Skeletal muscle tissue (tissue), 4 donors: ENCODE data around the gene LRRC56. TPM values are rescaled to one million over a fixed set of nuclear protein-coding genes. Genes with fewer than 3 reads are reported as not detected.

Experiments used
- H3K27ac ChIP-seq: one replicate; pipeline ENCODE4 v1.7.0; 2013; ENCODE audit warnings: mild to moderate bottlenecking, low read depth, low read length, inconsistent platforms
- H3K27me3 ChIP-seq, 3 donors: one replicate each; pipeline ENCODE4 v1.7.0; 2013; ENCODE audit warnings: low read length in 3 of 3; ENCODE audit not compliant: control insufficient read depth in 3 of 3, insufficient read depth in 3 of 3
- H3K36me3 ChIP-seq, 3 donors: one replicate each; pipeline ENCODE4 v1.7.0; 2013; ENCODE audit warnings: low read length in 3 of 3; ENCODE audit not compliant: control insufficient read depth in 3 of 3, insufficient read depth in 3 of 3
- H3K4me1 ChIP-seq, 3 donors: one replicate each; pipeline ENCODE4 v1.7.0; 2013; ENCODE audit warnings: low read length in 3 of 3, mild to moderate bottlenecking in 3 of 3; ENCODE audit not compliant: control insufficient read depth in 3 of 3, insufficient read depth in 3 of 3
- H3K4me3 ChIP-seq, 3 donors: one replicate each; pipeline ENCODE4 v1.7.0; 2013; ENCODE audit warnings: low read length in 3 of 3
- H3K9ac ChIP-seq, 3 donors: one replicate each; pipeline ENCODE4 v1.7.0; 2013; ENCODE audit warnings: low read length in 3 of 3, mild to moderate bottlenecking in 3 of 3, moderate library complexity in 2 of 3, low read depth in 1 of 3
- H3K9me3 ChIP-seq, 3 donors: one replicate each; pipeline ENCODE4 v1.7.0; 2013; ENCODE audit warnings: low read length in 3 of 3; ENCODE audit not compliant: control insufficient read depth in 3 of 3
- total RNA-seq: library from RNA; depleted of rRNA; stranded (reverse); fragments of >200 nt; gene quantifications from one replicate; pipeline ENCODE4 v1.2.3, GENCODE V29; 2014
- donor health status: Osteomylitis.

Gene LRRC56
- total RNA-seq, 1 donor from 2014 or later, result under 0.01 TPM

GRCh38 chr11:492427-493226 is 44.7 kb upstream of the LRRC56 start:
- no peak overlapping the region for H3K27ac ChIP-seq
- H3K27me3 ChIP-seq, result no peaks in the 10 kb centered on the region
- no peak overlapping the region for H3K4me3 ChIP-seq
- H3K9ac ChIP-seq, result no peak overlapping the region
- H3K4me1 ChIP-seq, result peaks cover 0 to 7% (median 4%) of the 10 kb centered on the region in 3 donors
- H3K36me3 ChIP-seq, result peaks cover 37 to 45% (median 44%) of the 10 kb centered on the region in 3 donors
- no peaks in the 10 kb centered on the region for H3K9me3 ChIP-seq

DNA sequence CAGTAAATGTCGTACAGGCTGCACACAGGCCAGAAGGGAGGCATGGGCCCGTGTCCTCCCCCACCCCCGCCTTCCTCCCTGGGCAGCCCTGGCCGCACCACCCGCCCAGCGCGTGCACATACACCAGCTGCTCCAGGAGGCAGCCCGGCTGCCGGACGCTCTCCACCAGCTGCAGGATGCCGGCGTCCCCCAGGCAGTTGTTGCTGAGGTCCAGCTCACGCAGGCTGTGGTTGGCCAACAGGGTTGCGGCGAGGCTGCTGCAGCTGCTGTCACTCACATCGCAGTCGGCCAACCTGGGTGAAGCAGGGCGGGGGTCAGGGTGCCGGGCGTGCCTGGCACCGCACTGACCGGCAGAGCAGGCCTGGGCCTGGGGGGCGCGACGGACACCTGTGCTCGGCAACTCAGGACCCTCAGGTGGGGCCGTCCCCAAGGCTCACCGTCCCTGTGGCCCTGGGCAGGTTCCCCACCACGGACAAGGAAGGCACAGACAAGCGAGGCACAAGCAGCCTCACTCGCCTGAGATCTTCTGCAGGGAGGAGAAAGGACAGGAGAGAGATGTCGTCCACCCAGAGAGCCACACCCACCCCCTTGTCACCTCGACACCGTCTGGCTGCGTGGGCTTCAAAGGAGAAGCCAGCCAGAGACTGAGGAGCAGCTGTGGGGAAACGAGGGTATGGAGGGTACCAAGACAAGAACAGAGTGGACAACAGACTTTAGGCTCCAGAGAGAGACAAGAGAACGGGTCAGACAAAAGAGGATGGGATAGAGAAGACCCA is 42.4 kb upstream of the LRRC56 start:
- no peaks in the 10 kb centered on the region for H3K9me3 ChIP-seq
- H3K36me3 ChIP-seq, result peaks cover 58 to 66% (median 60%) of the 10 kb centered on the region in 3 donors
- peak overlapping the region; percentile 25 for H3K27ac ChIP-seq
- no peaks in the 10 kb centered on the region for H3K27me3 ChIP-seq
- peaks cover 0 to 7% (median 4%) of the 10 kb centered on the region in 3 donors for H3K4me1 ChIP-seq
- H3K9ac ChIP-seq, result peak overlapping the region in 1 of 3 donors; percentile 40
- no peak overlapping the region for H3K4me3 ChIP-seq

GRCh38 chr11:495537-495931 is 41.8 kb upstream of the LRRC56 start:
- H3K9ac ChIP-seq, result peak overlapping the region in 1 of 3 donors; percentile 40
- H3K27ac ChIP-seq, result no peak overlapping the region

GRCh38 chr11:496834-497564 is 40.3 kb upstream of the LRRC56 start:
- H3K27me3 ChIP-seq, result no peaks in the 10 kb centered on the region
- peaks cover 0 to 8% (median 4%) of the 10 kb centered on the region in 3 donors for H3K4me1 ChIP-seq
- no peak overlapping the region for H3K27ac ChIP-seq
- no peak overlapping the region for H3K4me3 ChIP-seq
- no peak overlapping the region for H3K9ac ChIP-seq
- peaks cover 60 to 71% (median 68%) of the 10 kb centered on the region in 3 donors for H3K36me3 ChIP-seq
- no peaks in the 10 kb centered on the region for H3K9me3 ChIP-seq

More at GRCh38 chr11:495537-495931, 41.8 kb upstream of the LRRC56 start:
- H3K4me3 ChIP-seq, result no peak overlapping the region
- H3K9me3 ChIP-seq, result no peaks in the 10 kb centered on the region
- peaks cover 58 to 68% (median 66%) of the 10 kb centered on the region in 3 donors for H3K36me3 ChIP-seq
- peaks cover 0 to 7% (median 4%) of the 10 kb centered on the region in 3 donors for H3K4me1 ChIP-seq
- no peaks in the 10 kb centered on the region for H3K27me3 ChIP-seq

DNA sequence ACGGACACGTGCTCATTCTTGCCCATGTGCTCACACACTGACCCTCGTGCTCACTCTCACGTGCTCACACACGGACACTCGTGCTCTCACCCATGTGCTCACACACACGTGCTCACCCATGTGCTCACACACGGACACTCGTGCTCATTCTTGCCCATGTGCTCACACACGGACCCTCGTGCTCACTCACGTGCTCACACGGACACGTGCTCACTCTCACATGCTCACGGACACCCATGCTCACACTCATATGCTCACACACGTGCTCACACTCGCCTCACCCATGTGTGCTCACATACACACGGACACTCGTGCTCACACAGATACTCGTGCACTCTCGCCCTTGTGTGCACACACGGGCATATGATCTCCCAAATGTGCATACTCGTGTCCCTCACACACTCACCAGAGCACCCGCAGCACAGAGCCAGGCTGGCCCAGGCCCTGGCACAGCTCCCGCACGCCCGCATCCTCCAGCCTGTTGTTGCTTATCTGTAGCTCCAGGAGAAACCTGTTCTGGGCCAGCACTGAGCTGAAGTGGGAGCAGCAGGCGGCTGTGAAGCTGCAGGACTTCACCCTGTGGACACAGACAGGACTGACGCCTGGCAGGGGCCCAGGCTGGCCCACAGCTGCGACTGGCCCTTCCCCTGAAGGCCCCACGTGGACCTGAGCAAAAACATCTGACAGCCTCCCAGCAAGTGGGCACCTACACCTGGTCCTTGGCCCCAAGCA is 39.6 kb upstream of the LRRC56 start:
- Histone ChIP-seq H3K9me3 (no peaks in the 10 kb centered on the region), H3K4me1 (peaks cover 0 to 12% (median 11%) of the 10 kb centered on the region in 3 donors), H3K27me3 (no peaks in the 10 kb centered on the region), H3K9ac (no peak overlapping the region), H3K27ac (no peak overlapping the region), H3K4me3 (no peak overlapping the region), H3K36me3 (peaks cover 60 to 72% (median 67%) of the 10 kb centered on the region in 3 donors)

DNA sequence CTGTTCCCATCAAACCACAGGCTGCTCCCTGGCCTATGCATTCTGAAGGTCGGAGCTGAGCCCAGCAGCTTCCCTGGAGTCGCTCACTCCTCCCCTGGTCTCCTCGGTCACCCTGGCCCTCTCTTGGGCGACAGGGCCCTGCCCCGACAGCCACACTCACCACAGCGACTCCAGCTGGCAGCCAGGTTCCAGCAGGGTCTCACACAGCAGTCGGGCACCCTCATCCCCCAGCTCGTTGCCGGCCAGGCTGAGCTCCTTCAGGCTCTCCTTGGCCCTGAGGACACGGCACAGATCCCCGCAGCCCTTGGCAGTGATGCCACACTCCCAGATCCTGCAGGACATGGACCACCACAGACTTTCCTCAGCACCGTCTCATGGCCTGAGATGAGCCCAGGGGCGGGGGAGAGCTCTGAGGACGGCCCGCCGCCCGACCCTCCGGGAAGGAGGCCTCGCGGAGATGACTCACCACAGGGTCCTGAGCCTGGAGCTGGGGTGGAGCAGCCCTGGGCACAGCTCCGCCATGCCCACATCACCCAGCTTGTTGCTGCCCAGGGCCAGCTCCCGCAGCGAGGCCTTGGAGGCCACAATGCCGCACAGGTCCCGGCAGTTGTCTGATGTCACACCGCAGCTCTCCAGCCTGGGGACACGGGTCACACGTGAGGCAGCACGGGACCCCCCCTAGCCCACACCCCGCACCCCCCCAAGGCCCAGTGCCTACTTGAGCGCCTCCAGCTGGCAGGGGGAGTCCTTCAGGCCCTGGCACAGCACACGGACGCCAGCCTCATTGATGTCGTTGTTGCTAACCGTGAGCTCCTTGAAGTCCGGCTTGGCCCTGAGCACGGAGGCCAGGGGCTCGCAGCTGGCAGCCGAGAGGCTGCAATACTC is 38.8 kb upstream of the LRRC56 start:
- peaks cover 3 to 18% (median 16%) of the 10 kb centered on the region in 3 donors for H3K4me1 ChIP-seq
- H3K9ac ChIP-seq, result no peak overlapping the region
- H3K27me3 ChIP-seq, result no peaks in the 10 kb centered on the region
- H3K9me3 ChIP-seq, result no peaks in the 10 kb centered on the region
- no peak overlapping the region for H3K27ac ChIP-seq
- peaks cover 59 to 72% (median 63%) of the 10 kb centered on the region in 3 donors for H3K36me3 ChIP-seq
- no peak overlapping the region for H3K4me3 ChIP-seq

DNA sequence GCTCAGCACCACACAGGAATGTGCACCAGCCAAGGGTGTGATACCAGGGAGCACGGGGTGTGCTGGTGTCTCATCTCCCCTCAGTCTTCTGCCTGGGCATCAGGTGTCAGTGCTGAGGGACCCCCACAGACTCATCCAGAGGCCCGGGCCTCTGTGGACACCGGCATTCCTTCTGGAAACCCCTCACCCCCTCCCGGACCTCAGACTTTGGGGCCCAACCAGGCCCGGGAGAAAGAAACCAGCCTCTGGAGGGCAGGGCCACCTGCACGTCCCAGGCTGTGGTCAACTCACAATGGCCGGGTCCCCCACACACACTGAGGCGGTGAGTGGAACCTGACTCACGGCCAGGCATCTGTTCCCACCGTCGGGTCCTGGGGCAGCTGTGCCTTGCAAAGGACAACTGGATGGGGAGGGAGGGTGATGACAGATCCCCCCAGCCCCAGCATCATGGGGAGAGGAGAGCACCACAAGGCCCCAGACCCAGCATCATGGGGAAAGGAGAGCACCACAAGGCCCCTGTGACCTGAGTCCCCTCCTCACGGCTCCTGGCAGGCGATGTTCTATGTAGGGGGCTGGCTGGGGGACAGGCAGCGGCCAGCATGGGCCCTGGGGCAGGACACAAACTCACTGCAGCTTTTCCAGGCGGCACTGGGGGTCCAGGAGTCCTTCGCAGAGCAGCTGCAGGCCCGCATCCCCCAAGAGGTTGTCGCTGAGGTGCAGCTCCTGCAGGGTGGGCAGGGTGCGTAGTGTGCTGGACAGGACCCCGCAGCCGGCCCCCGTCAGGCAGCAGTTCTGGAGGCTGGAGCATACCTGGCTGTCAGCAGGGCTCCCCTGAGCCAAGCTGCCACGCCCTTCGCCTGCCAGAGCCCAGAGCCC is 37.9 kb upstream of the LRRC56 start:
- Histone ChIP-seq H3K36me3 (peaks cover 53 to 68% (median 56%) of the 10 kb centered on the region in 3 donors), H3K4me1 (peaks cover 11 to 26% (median 25%) of the 10 kb centered on the region in 3 donors), H3K9me3 (no peaks in the 10 kb centered on the region), H3K27ac (no peak overlapping the region), H3K27me3 (no peaks in the 10 kb centered on the region), H3K9ac (no peak overlapping the region), H3K4me3 (no peak overlapping the region)

DNA sequence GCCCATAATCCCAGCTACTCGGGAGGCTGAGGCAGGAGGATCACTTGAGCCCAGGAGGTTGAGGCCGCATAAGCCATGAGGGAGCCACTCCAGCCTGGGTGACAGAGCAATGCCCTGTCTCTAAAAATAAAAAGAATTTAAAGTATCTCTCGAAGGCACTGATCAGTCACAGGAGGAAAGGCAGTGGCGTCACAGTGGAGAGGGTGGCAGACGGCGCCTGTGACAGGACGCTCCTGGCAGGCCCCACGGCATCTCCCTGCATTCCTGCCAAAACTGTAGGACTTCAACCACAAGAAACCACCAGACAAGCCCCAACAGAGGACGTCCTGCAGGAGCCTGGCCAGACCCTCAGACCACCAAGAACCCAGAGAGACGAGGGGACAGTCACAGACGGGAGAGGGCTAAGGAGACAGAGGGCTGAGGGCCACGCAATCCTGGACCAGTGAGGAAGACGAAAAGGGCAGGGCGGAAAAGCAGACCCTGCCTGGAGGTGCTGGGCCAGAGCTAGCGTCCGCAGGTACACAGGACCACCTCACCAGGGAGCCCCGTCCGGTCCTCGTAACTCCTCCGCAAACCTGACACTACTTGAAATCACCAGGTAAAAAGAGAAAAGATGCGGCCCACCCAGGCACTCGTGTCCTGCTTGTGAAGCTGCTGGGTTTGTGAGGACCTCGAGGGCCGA is 36.2 kb upstream of the LRRC56 start:
- H3K36me3 ChIP-seq, result peaks cover 48 to 57% (median 48%) of the 10 kb centered on the region in 3 donors
- H3K4me1 ChIP-seq, result peaks cover 26 to 38% (median 34%) of the 10 kb centered on the region in 3 donors
- H3K4me3 ChIP-seq, result no peak overlapping the region
- H3K9ac ChIP-seq, result no peak overlapping the region
- no peaks in the 10 kb centered on the region for H3K27me3 ChIP-seq
- H3K27ac ChIP-seq, result no peak overlapping the region
- H3K9me3 ChIP-seq, result no peaks in the 10 kb centered on the region
